Activated naive CD4-positive, alpha-beta T cell treated with anti-CD3 and anti-CD28 coated beads, Interleukin-2, amount 50 U/mL, for 72 hours (primary cell): ENCODE data around the gene TMEM184C. TPM values are rescaled to one million over a fixed set of nuclear protein-coding genes. Genes with fewer than 3 reads are reported as not detected.

Experiments
- ATAC-seq, 2 donors: fragments of 150-1000 bp; cut with Tn5 transposase; 2 replicates each; pipeline ENCODE4 v1.10.0; 2021; ENCODE audit warnings: mild to moderate bottlenecking in 2 of 2, moderate library complexity in 2 of 2
- DNase-seq, 2 donors: peaks; one replicate each; pipeline ENCODE4 v3.0.0; 2021 to 2022; ENCODE audit warnings: low spot score in 2 of 2
- H3K27ac Mint-ChIP-seq, 2 donors: one replicate each; pipeline ENCODE4 v1.8.0; 2022; ENCODE audit warnings: mild to moderate bottlenecking in 2 of 2, mixed read lengths in 2 of 2
- H3K36me3 Mint-ChIP-seq, 2 donors: one replicate each; pipeline ENCODE4 v1.8.0; 2022; ENCODE audit warnings: mixed read lengths in 2 of 2
- H3K9me3 Mint-ChIP-seq, 2 donors: one replicate each; pipeline ENCODE4 v1.8.0; 2022; ENCODE audit warnings: mixed read lengths in 2 of 2
- total RNA-seq, 2 donors: library from RNA; stranded (reverse); gene quantifications; one replicate each; pipeline ENCODE4 v1.2.3, GENCODE V29; 2022

Gene TMEM184C
- 10 to 100 TPM; 11.4 to 14.1 TPM for total RNA-seq

DNA sequence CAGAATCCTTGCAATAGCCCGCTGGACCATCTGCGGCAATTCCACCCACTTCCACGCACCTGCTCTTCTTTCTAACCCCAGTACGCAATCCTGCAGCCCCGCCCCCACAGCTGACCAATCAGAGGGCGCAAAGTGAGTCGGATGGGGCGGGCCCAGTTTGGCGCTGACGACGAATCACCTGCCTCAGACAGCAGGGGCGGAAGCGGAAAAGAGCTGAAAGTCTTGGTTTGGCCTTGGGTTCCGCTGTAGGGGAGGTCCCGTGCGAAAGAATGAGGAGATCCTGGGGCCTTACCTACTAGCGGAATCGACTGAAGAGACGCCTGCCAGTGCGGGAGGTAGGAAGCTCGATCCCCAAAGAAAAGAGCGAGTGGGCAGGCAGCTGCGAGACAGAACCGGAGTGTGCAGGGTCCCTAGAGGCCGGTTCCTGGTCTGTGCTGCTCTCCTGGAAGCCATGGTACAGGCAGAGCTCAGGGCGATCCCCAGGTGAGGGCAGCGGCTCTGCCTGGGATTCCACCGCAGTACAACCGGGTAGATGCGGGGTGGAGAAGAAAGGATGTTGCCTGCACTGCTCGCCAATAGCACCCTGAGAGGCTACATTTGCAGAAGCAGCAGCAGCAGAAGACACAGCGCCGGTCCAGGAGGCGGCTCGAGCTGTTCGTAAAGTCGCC is at the start of gene TMEM184C:
TMEM184C (plus strand) TSS at position 225 of the 668 bp plus-strand sequence. CDS start 560 bp downstream, outside the sequence.
- H3K36me3 Mint-ChIP-seq = peaks cover 14 to 22% of the 10 kb centered on the region in 2 donors
- peak within 1 kb of the TSS; percentile 95 to 98 for H3K27ac Mint-ChIP-seq
- DNase-seq (peak; percentile 97 to 98), ATAC-seq (peak; percentile 99)
- no peaks in the 10 kb centered on the region for H3K9me3 Mint-ChIP-seq

DNA sequence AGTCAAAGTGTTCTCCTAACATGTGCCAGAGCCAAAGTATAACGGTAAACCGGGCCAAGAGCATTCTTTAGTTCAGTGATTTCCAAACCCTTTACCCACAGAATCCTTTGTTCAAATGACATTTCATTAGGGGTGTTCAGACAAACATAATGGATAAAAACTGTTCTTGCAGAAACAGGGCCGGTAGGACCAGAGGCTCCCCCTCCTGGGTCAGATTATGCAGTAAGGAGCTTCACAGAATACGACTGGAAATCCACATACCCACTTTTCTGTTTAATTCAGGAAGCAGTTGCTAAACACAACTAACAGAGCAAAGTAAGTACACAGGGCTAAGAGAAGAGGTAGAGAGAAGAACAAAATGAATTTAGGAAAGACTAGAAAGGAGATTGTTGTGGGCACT is 46.6 kb upstream of the TMEM184C start:
- no peaks in the 10 kb centered on the region for H3K36me3 Mint-ChIP-seq
- ATAC-seq (no peak), DNase-seq (no peak)
- no peak overlapping the region for H3K27ac Mint-ChIP-seq
- no peaks in the 10 kb centered on the region for H3K9me3 Mint-ChIP-seq

DNA sequence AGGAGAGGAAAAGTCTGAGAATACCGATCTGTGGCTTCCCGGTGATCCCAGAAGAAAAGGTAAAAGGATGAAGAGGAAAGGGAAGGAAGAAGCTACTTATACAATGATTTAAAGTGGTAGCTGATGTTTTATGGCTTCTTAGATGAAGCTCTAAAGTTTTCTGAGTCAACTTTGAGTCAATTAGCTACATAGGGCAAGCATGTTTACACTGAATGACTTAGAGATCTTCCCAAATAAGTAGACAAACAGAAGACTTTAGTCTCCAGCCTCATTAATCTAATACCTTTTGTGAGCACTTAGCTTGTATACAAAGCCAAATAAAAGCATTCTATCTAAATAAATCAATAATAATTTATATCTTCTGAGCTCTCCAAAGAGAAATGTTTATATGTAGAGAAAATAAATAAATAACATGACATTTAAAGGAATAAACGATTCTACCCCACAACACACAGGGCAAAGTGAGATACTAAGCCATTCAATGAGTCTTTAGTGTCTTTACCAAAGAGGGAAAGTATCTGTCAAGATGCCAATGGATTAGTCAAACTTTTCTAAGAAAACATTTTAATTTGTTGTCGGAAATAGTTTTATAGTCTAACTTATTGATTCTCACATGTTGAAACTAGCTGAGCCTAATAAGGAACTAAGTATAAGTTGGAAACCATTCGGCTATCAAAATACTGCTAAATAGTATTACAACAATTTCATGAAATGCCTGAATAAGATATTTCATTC is 46.0 kb upstream of the TMEM184C start:
- Mint-ChIP-seq H3K27ac (no peak overlapping the region), H3K36me3 (no peaks in the 10 kb centered on the region), H3K9me3 (no peaks in the 10 kb centered on the region)
- ATAC-seq (no peak), DNase-seq (no peak)

DNA sequence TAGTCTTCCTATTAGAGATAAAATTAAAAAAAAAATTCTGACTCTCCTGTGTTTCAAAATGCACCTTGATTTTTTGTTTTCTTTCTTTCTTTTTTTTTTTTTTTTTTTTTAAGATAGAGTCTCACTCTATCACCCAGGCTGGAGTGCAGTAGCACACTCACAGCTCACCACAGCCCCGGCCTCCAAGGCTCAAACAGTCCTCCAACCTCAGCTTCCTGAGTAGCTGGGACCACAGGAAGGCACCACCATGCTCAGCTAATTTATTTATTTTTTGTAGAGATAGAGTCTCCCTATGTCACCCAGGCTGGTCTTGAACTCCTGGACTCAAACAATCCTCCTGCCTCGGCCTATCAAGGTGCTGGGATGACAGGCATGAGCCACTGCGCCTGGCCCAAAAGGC is 41.1 kb upstream of the TMEM184C start:
- H3K27ac Mint-ChIP-seq = no peak overlapping the region
- no peak for DNase-seq
- no peaks in the 10 kb centered on the region for H3K36me3 Mint-ChIP-seq
- H3K9me3 Mint-ChIP-seq = no peaks in the 10 kb centered on the region
- no peak for ATAC-seq

DNA sequence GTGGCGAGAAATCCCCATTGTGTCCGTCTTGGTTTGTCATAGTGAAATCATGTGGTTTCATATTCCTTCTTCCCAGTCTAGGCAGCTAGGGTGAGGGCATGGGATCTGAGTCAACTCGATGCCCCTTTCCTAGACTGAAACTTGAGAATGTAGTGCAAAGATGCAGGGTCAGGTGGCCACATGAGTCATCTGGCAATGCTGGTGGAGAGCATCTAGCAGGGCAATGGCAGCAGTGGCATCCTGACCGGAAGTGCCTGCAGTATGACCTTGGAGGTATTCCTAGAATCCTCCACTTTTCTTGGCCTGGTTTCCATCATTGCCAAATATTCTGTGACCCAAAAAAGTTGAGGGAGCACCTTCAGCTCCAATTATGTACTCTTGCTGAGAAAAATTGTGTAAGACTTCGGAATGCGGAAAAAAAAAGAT is 39.1 kb upstream of the TMEM184C start:
- H3K36me3 Mint-ChIP-seq = no peaks in the 10 kb centered on the region
- H3K9me3 Mint-ChIP-seq = peaks cover 0 to 4% of the 10 kb centered on the region in 2 donors
- ATAC-seq (peak in 1 of 2 donors; percentile 34), DNase-seq (no peak)
- H3K27ac Mint-ChIP-seq = no peak overlapping the region

DNA sequence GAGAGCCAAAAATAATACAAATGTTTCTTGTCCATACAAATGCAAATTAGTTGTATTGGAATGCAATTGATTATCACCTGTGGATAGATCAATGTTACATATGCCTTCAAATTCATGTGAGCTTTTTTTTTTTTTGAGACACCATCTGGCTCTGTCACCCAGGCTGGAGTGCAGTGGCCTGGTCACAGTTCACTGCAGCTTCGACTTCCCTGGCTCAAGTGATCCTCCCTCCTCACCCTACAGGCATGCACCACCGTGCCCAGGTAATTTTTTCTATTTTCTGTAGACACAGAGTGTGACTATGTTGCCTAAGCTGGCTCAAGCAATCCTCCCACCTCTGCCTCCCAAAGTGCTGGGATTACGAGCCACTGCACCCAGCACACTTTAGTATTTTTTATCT is 38.6 kb upstream of the TMEM184C start:
- H3K27ac Mint-ChIP-seq = no peak overlapping the region
- H3K9me3 Mint-ChIP-seq = peaks cover 0 to 4% of the 10 kb centered on the region in 2 donors
- H3K36me3 Mint-ChIP-seq = no peaks in the 10 kb centered on the region
- DNase-seq = no peak
- ATAC-seq = no peak

DNA sequence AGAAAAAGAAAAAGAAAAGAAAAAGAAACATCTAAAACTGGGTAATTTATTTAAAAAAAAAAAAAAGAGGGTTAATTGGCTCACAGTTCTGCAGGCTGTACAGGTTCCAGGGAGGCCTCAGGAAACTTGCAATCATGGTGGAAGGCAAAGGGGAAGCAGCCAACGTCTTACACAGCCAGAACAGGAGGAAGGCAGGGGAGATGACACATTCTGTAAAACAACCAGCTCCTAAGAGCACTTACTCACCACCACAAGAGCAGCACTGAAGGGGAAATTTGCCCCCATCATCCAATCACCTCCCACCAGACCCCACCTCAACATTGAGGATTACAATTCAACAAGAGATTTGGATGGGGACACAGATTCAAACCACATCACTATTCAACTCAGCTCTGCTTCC is 36.8 kb upstream of the TMEM184C start:
- DNase-seq (no peak), ATAC-seq (peak in 1 of 2 donors; percentile 26)
- Mint-ChIP-seq H3K36me3 (no peaks in the 10 kb centered on the region), H3K9me3 (peaks cover 0 to 4% of the 10 kb centered on the region in 2 donors), H3K27ac (no peak overlapping the region)

DNA sequence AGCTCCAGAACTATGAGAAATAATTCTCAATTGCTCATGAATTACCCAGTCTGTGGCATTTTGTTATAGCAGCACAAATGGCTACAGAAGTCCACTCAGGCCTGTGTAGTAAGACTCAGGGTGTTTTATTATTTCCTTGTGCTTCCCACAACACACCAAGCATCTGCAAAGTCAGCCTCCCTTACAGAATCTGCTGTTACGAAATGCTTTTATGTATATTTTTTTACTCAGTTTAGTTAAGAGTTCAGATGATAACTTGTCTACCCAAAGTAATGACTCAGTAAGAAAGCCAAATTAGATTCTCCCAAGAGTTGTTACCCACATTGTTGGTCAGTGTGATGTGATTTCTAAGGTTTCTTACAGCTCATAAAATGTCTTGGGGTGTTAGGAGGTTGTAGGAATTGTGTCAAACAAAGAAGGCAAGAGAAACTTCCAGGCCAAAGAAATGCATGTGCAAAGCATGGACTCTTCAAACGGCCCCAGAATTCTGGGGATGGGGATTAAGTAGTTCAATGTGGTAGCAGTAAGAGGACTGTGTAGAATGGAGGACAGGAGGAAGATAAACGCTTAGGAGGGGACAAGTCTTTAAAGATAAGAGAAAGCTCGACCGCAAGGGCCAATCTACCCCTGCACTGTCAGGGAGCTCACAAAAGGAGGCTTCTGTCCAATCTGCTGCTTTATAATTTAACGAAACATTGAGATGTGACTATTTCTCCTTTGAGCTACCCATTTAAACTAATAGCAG is 35.4 kb upstream of the TMEM184C start:
- Mint-ChIP-seq H3K27ac (no peak overlapping the region), H3K9me3 (peaks cover 0 to 4% of the 10 kb centered on the region in 2 donors), H3K36me3 (no peaks in the 10 kb centered on the region)
- DNase-seq (no peak), ATAC-seq (no peak)

DNA sequence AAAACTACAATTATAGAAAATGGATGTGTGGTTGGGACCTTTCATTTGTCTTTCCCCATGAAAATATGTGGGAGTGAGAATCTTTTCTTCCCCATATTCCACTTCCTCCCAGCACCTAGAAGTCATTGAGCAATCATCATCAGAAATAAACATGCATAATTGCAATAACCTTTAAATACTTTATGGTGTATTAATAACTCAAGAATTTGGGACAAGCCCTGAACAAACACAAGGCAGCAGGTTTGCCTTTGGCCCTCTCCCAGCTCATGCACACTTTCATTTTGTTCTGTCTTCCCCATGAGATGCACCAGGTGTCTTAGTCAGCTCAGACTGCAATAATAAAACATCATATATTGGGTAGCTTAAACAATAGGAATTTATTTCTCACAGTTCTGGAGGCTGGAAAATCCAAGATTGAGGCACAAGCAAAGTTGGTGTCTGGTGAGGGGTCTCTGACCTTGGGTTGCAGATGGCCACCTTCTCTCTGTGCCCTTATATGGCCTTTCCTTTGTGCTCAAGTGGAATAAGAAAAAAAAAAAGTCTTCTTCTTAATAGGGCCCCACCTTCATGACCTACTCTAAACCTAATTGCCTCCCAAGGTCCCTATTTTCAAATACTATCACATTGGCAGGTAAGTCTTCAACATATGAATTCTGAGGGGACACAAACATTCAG is 34.7 kb upstream of the TMEM184C start:
- DNase-seq (no peak), ATAC-seq (no peak)
- H3K27ac Mint-ChIP-seq = no peak overlapping the region
- peaks cover 0 to 4% of the 10 kb centered on the region in 2 donors for H3K9me3 Mint-ChIP-seq
- H3K36me3 Mint-ChIP-seq = no peaks in the 10 kb centered on the region

DNA sequence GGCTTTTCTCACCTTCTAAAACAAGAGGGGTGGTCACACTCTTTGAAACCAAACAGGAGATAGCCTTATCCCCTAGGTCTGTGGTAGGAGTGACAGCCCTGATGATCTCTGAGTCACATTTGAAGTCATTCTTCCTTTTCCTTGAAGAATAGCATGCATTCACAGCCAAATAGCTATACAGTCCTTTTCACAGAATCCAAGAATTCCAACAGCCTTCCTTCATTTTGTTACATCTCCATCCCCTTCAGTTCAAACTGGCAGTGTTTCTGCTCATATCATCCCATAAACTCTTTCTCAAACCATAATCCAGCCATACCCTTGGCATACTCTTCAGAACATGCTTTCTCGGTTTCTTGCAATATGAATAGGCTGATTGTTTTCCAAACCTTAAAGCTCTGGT is 33.3 kb upstream of the TMEM184C start:
- Mint-ChIP-seq H3K36me3 (no peaks in the 10 kb centered on the region), H3K9me3 (peaks cover 0 to 4% of the 10 kb centered on the region in 2 donors), H3K27ac (no peak overlapping the region)
- DNase-seq (no peak), ATAC-seq (no peak)

DNA sequence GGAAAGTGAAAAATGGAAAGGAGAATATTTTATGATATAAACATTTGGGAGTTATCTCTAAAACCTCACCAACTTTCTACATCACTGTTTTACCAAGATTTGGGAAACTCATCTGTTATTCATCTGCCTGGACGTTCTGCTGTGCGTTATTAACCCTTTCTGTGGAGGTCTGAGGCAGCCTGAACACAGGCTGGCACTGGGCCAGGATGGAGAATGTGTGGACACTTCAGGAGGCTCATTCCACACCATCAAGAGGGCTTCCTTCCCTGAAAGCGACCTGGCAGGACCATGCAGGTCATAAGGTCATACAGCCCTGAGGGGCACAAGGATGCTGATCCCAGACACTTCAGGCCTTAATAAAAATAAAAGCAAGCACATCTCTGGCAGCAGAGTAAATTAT is 31.2 kb upstream of the TMEM184C start:
- H3K9me3 Mint-ChIP-seq = peaks cover 0 to 4% of the 10 kb centered on the region in 2 donors
- H3K27ac Mint-ChIP-seq = no peak overlapping the region

DNA sequence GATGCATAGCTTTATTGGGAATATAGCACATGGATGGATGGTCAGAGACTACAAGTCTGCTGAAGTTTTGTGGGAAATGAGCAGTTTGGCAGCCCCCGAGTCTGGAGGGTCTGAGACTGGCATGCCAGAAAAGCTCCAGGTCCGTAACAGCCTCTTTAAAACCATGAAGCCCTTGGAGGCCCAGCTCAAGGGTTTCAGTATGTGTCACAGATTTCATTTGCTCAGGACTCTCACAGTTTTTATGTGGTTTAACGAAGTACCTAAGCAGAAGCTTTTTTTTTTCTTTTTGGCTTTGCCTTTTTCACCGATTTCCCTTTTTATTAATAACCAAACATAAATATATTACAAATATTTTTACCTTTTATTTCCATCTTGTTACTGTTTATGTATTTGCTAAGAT is 30.6 kb upstream of the TMEM184C start:
- H3K36me3 Mint-ChIP-seq = no peaks in the 10 kb centered on the region
- DNase-seq = no peak
- H3K9me3 Mint-ChIP-seq = peaks cover 0 to 4% of the 10 kb centered on the region in 2 donors
- H3K27ac Mint-ChIP-seq = no peak overlapping the region
- ATAC-seq = no peak

More for the DNA sequence above, 31.2 kb upstream of the TMEM184C start:
- H3K36me3 Mint-ChIP-seq = no peaks in the 10 kb centered on the region
- ATAC-seq (no peak), DNase-seq (no peak)

DNA sequence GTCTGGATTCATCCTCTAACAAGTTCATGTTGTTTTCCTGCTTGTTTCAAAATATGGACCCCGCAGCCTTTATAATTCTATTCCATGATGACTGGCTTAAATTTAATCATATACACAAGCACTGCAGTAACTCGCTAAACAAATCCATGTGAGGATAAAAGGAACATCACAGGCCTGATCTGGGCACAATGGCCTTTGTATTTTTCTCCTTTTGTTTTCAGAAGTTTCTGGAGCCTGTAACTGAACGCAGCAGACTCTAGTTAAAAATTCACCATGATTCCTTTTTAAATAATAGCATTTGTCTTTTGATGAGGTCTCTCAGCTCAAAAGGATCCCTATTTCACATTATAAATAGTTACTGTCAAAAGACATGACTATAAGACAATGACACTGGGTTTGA is 30.2 kb upstream of the TMEM184C start:
- peaks cover 0 to 4% of the 10 kb centered on the region in 2 donors for H3K9me3 Mint-ChIP-seq

DNA sequence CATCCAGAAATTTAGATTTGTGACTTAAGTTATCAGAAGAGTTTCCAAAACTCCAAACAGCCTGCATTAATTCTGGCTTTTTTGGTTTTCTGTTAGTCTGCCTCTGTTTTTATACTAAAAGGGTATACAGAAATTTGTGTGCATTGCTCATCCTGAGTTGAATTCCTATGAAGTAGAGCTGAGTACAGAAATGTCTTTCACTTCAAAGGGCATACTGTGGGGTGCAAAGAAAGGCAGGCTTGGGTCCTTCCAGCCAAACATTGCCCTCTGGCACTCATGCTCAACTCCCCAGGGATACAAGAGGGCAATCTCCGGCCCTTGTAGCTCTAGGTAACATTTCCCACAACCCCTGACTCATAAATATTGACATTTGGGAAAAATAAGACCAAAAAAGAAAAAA is 27.6 kb upstream of the TMEM184C start:
- ATAC-seq (no peak), DNase-seq (no peak)
- no peaks in the 10 kb centered on the region for H3K36me3 Mint-ChIP-seq
- H3K27ac Mint-ChIP-seq = no peak overlapping the region
- no peaks in the 10 kb centered on the region for H3K9me3 Mint-ChIP-seq

More for the DNA sequence above, 30.2 kb upstream of the TMEM184C start:
- no peak for DNase-seq
- Mint-ChIP-seq H3K27ac (no peak overlapping the region), H3K36me3 (no peaks in the 10 kb centered on the region)
- ATAC-seq = no peak

DNA sequence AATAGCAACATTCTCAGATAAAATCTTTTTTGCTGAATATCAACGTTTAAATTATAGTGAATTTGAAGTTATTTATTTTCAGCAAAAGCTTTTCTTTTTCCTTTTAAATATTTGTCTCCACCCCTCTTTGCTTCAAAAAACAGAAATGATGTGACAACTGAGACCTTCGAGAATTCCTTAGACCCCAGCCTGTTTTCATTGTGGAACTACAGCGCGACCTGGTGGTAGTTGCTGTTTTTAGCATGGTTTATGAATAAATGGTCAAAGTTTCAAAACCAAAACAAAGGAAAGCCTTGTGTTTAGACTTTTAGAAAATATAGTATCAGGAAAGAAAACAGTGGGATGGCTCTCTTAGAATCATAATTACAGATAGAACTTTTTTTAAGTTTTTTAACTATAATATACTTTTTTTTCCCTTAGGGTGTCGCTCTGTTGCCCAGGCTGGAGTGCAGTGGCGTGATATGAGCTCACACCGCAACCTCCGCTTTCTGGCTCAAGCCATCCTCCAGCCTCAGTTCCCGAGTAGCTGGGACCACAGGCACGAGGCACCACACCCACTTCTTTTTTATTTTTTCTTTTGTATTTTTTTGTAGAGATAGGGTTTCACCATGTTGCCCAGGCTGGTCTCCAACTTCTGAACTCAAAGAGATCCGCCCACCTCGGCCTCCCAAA is 26.8 kb upstream of the TMEM184C start:
- no peaks in the 10 kb centered on the region for H3K9me3 Mint-ChIP-seq
- ATAC-seq (peak in 1 of 2 donors; percentile 35), DNase-seq (peak in 1 of 2 donors; percentile 48)
- no peak overlapping the region for H3K27ac Mint-ChIP-seq
- no peaks in the 10 kb centered on the region for H3K36me3 Mint-ChIP-seq

DNA sequence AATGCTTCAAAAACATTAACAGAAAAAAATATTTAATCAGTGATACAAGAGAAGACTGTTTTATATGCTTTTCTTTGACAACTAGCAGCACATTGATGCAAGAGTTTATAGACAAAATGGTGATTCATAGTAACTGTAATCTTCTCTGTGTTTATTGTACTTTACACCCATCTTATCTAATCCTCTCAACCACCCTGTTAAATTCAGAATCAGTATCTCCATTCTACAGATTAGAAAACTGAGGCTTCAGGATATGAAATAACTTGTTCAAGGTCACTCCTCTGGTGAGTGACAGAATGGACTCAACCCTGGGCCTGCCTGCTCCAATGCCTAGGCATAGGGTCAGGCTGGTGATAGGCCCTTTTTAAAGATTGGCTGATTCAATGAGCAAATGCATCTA is 26.1 kb upstream of the TMEM184C start:
- no peak overlapping the region for H3K27ac Mint-ChIP-seq
- ATAC-seq = no peak
- DNase-seq = no peak
- no peaks in the 10 kb centered on the region for H3K9me3 Mint-ChIP-seq
- no peaks in the 10 kb centered on the region for H3K36me3 Mint-ChIP-seq
